Keratinocyte (primary cell): ENCODE measurements around the gene ZNF777.

Source experiments
- CTCF ChIP-seq, 3 experiments: IDR thresholded peaks in 1 of 3; conservative IDR thresholded peaks in 1 of 3; optimal IDR thresholded peaks in 1 of 3; 2 replicates in 2 of 3; 3 replicates in 1 of 3; pipeline versions ENCODE3 to v1.5.1; 2011; ENCODE audit warnings: low read length in 3 of 3, mild to moderate bottlenecking in 3 of 3, moderate library complexity in 2 of 3, control low read depth in 1 of 3, inconsistent platforms in 1 of 3; ENCODE audit not compliant: insufficient read depth in 2 of 3; ENCODE audit errors: extremely low read depth in 1 of 3
- EZH2 ChIP-seq: IDR thresholded peaks from one replicate; pipeline ENCODE4 v1.6.1; 2012; ENCODE audit warnings: inconsistent platforms, mild to moderate bottlenecking, low read length, moderate library complexity

GRCh38 chr7:149493366-149493765 lies 32.5 kb upstream of the ZNF777 start:
- no peak for TF ChIP-seq EZH2
- no peak for TF ChIP-seq CTCF (optimal IDR thresholded peaks at IDR 0.05 in 1 of 3, IDR thresholded peaks at IDR 0.05 in 1 of 3, conservative IDR thresholded peaks at IDR 0.05 in 1 of 3; ENCODE audit: extremely low read depth in 1 of 3, insufficient read depth in 2 of 3, low read length in 3 of 3)
